ENCODE data around the gene PRR23C. TPM values are rescaled to one million over a fixed set of nuclear protein-coding genes. Genes with fewer than 3 reads are reported as not detected.

The PRR23C gene
- total RNA-seq: not detected in 2 replicates

GRCh38 chr3:139044366-139045210, at the start of gene PRR23C:
TSS of gene PRR23C (minus strand) at chr3:139044892. CDS start at chr3:139044620, 272 bp downstream.

GRCh38 chr3:139020868-139021234, 23.8 kb downstream of the PRR23C start, which contains the start of gene PRR23B:
TSS of gene PRR23B (minus strand) at chr3:139020926. CDS start at chr3:139020661, 265 bp downstream.

GRCh38 chr3:139006051-139006716, 38.5 kb downstream of the PRR23C start, which contains the start of gene PRR23A:
TSS of gene PRR23A (minus strand) at chr3:139006268. CDS start at chr3:139006268, 0 bp downstream.

Other genes with a start within 250 kb of the PRR23C start
- gene PIK3CB, start 210.0 kb downstream of the PRR23C start, total RNA-seq: 4.5 and 11.3 TPM in 2 replicates
- gene FOXL2, start 97.8 kb downstream of the PRR23C start, total RNA-seq: not detected in 2 replicates
- not detected in 2 replicates for gene FOXL2NB, start 97.7 kb downstream of the PRR23C start, total RNA-seq
- not detected in 2 replicates for gene PRR23A, start 38.6 kb downstream of the PRR23C start, total RNA-seq
- gene PRR23B, start 24.0 kb downstream of the PRR23C start, total RNA-seq: not detected in 2 replicates

Measured in cardiac atrium fibroblast (primary cell).